Vagina (tissue), 2 donors: ENCODE data around the gene CADM1.

Source experiments
- POLR2AphosphoS5 ChIP-seq, 2 donors: sonication (generic); formaldehyde crosslinking; IDR thresholded peaks; one replicate each; pipeline ENCODE4 v1.9.0; 2017; ENCODE audit warnings: antibody characterized with exemption in 2 of 2, mild to moderate bottlenecking in 2 of 2, low read depth in 1 of 2; ENCODE audit not compliant: insufficient read depth in 1 of 2
- TF ChIP-seq, protein P1 (sequence below), 3 experiments: fragments of 450-650 bp in 2 of 3; fragments of 200-600 bp in 1 of 3; sonication (generic) in 1 of 3; IDR thresholded peaks; one replicate each; pipeline ENCODE4 v1.5.1; 2017 to 2019; ENCODE audit warnings: antibody characterized with exemption in 3 of 3, mild to moderate bottlenecking in 2 of 3, moderate library complexity in 2 of 3

DNA sequence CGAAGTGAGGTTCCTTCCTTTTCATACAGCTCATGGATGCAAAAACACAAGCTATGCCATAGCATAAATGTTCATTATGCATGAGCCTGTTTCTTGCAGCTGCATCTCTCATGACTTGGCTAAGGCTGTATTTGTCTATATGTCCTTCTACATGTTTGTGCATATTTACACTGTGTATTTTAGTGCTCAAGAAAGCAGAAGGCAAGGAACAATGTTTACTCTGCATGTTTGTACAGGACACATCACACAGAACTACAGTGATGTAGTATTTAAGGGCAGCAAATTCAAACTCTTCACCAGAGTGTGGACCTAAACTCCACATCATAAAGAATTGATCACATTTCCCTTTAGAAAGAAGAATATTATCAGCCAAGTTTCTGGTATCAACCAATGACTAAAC lies 170.3 kb downstream of the CADM1 start:
- TF ChIP-seq, protein P1, sequence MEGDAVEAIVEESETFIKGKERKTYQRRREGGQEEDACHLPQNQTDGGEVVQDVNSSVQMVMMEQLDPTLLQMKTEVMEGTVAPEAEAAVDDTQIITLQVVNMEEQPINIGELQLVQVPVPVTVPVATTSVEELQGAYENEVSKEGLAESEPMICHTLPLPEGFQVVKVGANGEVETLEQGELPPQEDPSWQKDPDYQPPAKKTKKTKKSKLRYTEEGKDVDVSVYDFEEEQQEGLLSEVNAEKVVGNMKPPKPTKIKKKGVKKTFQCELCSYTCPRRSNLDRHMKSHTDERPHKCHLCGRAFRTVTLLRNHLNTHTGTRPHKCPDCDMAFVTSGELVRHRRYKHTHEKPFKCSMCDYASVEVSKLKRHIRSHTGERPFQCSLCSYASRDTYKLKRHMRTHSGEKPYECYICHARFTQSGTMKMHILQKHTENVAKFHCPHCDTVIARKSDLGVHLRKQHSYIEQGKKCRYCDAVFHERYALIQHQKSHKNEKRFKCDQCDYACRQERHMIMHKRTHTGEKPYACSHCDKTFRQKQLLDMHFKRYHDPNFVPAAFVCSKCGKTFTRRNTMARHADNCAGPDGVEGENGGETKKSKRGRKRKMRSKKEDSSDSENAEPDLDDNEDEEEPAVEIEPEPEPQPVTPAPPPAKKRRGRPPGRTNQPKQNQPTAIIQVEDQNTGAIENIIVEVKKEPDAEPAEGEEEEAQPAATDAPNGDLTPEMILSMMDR (IDR thresholded peaks at IDR 0.05) = no peak
- TF ChIP-seq POLR2AphosphoS5 (IDR thresholded peaks at IDR 0.05; ENCODE audit: insufficient read depth in 1 of 2, low read depth in 1 of 2) = no peak
